CD8-positive, alpha-beta memory T cell (primary cell): ENCODE data around the gene RNASE11. TPM values are rescaled to one million over a fixed set of nuclear protein-coding genes. Genes with fewer than 3 reads are reported as not detected.

Experiments used
- CTCF ChIA-PET: fragments of 350-600 bp; sonication (Branson Sonifier 250); formaldehyde crosslinking; loops from one replicate; lab custom pipeline; 2021; ENCODE audit warnings: antibody characterized with exemption; lab: Charles Lee
- POLR2A ChIA-PET: fragments of 350-600 bp; sonication (Branson Sonifier 250); formaldehyde crosslinking; loops from one replicate; lab custom pipeline; 2021; ENCODE audit warnings: antibody characterized with exemption; lab: Charles Lee
- DNase-seq, 5 donors: peaks; one replicate each; pipeline versions ENCODE4 v3.0.0 to v3.0.0-alpha.2; 2020 to 2022; ENCODE audit warnings: mixed read lengths in 1 of 5
- H3K27ac ChIP-seq: one replicate; pipeline ENCODE4 v1.7.0; 2013; ENCODE audit warnings: low read depth, mild to moderate bottlenecking, low read length, moderate library complexity
- H3K27me3 ChIP-seq: 2 replicates; pipeline ENCODE4 v1.7.0; 2013; ENCODE audit warnings: low read length, mild to moderate bottlenecking; ENCODE audit not compliant: insufficient read depth, poor library complexity, severe bottlenecking
- H3K36me3 ChIP-seq: 2 replicates; pipeline ENCODE4 v1.7.0; 2013; ENCODE audit warnings: mild to moderate bottlenecking, low read length, moderate library complexity; ENCODE audit not compliant: insufficient read depth
- H3K4me1 ChIP-seq: 2 replicates; pipeline ENCODE4 v1.7.0; 2013; ENCODE audit warnings: mild to moderate bottlenecking, low read length, moderate library complexity; ENCODE audit not compliant: insufficient read depth
- H3K4me3 ChIP-seq: 2 replicates; pipeline ENCODE4 v1.7.0; 2013; ENCODE audit warnings: mild to moderate bottlenecking, low read length
- H3K9me3 ChIP-seq: 2 replicates; pipeline ENCODE4 v1.7.0; 2013; ENCODE audit warnings: mild to moderate bottlenecking, low read length
- H3K27ac Mint-ChIP-seq, 8 donors: one replicate each; pipeline ENCODE4 v1.8.0; 2020 to 2021; ENCODE audit warnings: mixed read lengths in 8 of 8, mild to moderate bottlenecking in 6 of 8, inconsistent platforms in 3 of 8, moderate library complexity in 3 of 8
- H3K27me3 Mint-ChIP-seq, 2 donors: one replicate each; pipeline ENCODE4 v1.8.0; 2020 to 2021; ENCODE audit warnings: mixed read lengths in 2 of 2, mild to moderate bottlenecking in 1 of 2, moderate library complexity in 1 of 2
- H3K36me3 Mint-ChIP-seq, 3 donors: one replicate each; pipeline ENCODE4 v1.8.0; 2020 to 2021; ENCODE audit warnings: mixed read lengths in 3 of 3, inconsistent platforms in 1 of 3, mild to moderate bottlenecking in 1 of 3
- H3K4me1 Mint-ChIP-seq, 3 donors: one replicate each; pipeline ENCODE4 v1.8.0; 2020 to 2021; ENCODE audit warnings: mixed read lengths in 3 of 3, inconsistent platforms in 1 of 3, mild to moderate bottlenecking in 1 of 3
- H3K4me3 Mint-ChIP-seq, 7 donors: one replicate each; pipeline ENCODE4 v1.8.0; 2020 to 2021; ENCODE audit warnings: mixed read lengths in 7 of 7, mild to moderate bottlenecking in 6 of 7, moderate library complexity in 4 of 7, inconsistent platforms in 2 of 7
- H3K9me3 Mint-ChIP-seq, 5 donors: one replicate each; pipeline ENCODE4 v1.8.0; 2020 to 2022; ENCODE audit warnings: mixed read lengths in 5 of 5, mild to moderate bottlenecking in 3 of 5, moderate library complexity in 2 of 5, inconsistent platforms in 1 of 5
- polyA plus RNA-seq: library from polyadenylated mRNA; unstranded; fragments of 300-500 nt; fragmentation: Illumina TruSeq; gene quantifications from one replicate; pipeline ENCODE4 v1.2.3, GENCODE V29; 2021
- total RNA-seq, 2 experiments: library from RNA; stranded (reverse); gene quantifications; one replicate each; pipeline ENCODE4 v1.2.3, GENCODE V29; 2021

Gene RNASE11
- total and polyA plus RNA-seq, 3 experiments from 2014 or later: not detected

DNA sequence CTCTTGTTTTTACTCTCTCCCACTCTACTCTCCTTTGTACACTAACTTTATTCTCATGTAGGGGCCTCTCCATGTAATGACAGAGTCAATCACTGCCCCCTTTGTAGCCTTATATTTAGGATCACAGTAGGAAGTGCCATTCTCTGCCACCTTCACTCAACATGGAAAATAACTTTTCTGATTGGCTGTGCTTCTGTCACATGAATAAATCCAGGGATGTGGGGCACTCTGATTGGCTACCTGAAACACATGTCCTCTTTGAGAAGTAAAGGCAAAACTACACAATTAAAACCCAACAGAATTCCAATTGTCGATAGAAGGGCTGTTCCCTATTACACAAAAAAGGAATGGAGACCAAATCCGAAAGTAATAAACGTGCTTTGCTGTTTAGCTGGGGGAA lies 26.8 kb downstream of the RNASE11 start, which contains the start of gene RNASE9:
TSS of gene RNASE9 (minus strand) at position 87 of the 400 bp plus-strand sequence.
- no peak within 1 kb of the TSS for H3K4me3 ChIP-seq
- H3K36me3 ChIP-seq: no peaks in the 10 kb centered on the region
- POLR2A ChIA-PET: no interaction called here
- CTCF ChIA-PET: no interaction called here
- no peaks in the 10 kb centered on the region for H3K9me3 ChIP-seq
- DNase-seq: no peak
- H3K4me1 ChIP-seq: no peaks in the 10 kb centered on the region
- H3K9me3 Mint-ChIP-seq: peaks cover 0 to 2% (median 0%) of the 10 kb centered on the region in 5 donors
- H3K27me3 Mint-ChIP-seq: peaks cover 2 to 12% of the 10 kb centered on the region in 2 donors
- H3K4me3 Mint-ChIP-seq: no peak within 1 kb of the TSS
- H3K27me3 ChIP-seq: no peaks in the 10 kb centered on the region
- H3K36me3 Mint-ChIP-seq: no peaks in the 10 kb centered on the region
- H3K27ac ChIP-seq: no peak within 1 kb of the TSS
- H3K27ac Mint-ChIP-seq: no peak within 1 kb of the TSS
- no peaks in the 10 kb centered on the region for H3K4me1 Mint-ChIP-seq

DNA sequence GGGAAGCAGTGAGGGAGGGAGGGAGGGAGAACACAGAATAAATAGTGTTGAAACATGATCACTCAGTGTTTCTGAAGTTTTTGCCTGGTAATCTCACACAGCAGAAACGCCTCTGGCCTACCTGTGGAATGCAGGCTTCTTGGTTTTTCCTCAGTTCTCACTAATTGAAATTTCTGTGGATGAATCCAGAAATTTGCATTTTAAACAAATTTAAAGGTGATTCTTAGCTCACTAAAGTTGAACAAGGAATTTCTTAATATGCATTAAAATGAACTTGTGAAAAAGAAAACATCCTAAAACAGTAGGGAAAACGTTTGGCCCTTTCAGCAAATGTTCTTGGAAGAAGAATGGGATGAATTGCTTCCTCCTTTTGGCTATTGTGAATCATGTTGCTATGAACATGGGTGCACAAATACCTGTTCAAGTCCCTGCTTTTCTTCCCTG lies 28.3 kb downstream of the RNASE11 start:
- H3K27ac Mint-ChIP-seq: no peak overlapping the region
- POLR2A ChIA-PET: no interaction called here
- CTCF ChIA-PET: no interaction called here

DNA sequence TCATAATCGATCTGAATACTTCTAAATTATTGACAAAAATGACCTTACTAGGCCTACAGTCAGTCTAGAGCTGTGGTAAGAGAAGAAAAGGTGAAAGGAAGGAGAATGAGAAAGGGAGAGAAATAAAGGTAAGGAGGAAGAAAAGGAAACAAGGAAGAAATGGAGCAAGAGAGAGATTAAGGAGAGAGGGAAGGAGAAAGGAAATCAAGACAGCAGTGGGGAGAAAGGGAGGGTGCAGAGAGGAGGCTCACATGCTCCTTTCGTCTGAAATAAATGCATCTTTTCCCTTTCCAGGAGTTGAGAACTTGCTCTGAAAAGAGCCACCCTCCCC lies 30.6 kb downstream of the RNASE11 start:
- Histone ChIP-seq H3K27me3 (no peaks in the 10 kb centered on the region), H3K27ac (no peak overlapping the region), H3K9me3 (no peaks in the 10 kb centered on the region), H3K4me3 (no peak overlapping the region), H3K4me1 (no peaks in the 10 kb centered on the region), H3K36me3 (no peaks in the 10 kb centered on the region)
- POLR2A ChIA-PET: no interaction called here
- Mint-ChIP-seq H3K4me1 (no peaks in the 10 kb centered on the region), H3K36me3 (no peaks in the 10 kb centered on the region), H3K9me3 (peaks cover 0 to 2% (median 0%) of the 10 kb centered on the region in 5 donors), H3K27ac (peak overlapping the region in 1 of 8 donors; percentile 54), H3K4me3 (no peak overlapping the region), H3K27me3 (peaks cover 2 to 28% of the 10 kb centered on the region in 2 donors)
- no peak for DNase-seq
- CTCF ChIA-PET: no interaction called here

More for the DNA sequence above, 28.3 kb downstream of the RNASE11 start:
- no peak for DNase-seq
- H3K9me3 ChIP-seq: no peaks in the 10 kb centered on the region
- Mint-ChIP-seq H3K36me3 (no peaks in the 10 kb centered on the region), H3K4me3 (no peak overlapping the region), H3K4me1 (no peaks in the 10 kb centered on the region), H3K27me3 (peaks cover 2 to 16% of the 10 kb centered on the region in 2 donors), H3K9me3 (peaks cover 0 to 2% (median 0%) of the 10 kb centered on the region in 5 donors)
- no peaks in the 10 kb centered on the region for H3K36me3 ChIP-seq
- H3K4me1 ChIP-seq: no peaks in the 10 kb centered on the region
- no peak overlapping the region for H3K27ac ChIP-seq
- H3K27me3 ChIP-seq: no peaks in the 10 kb centered on the region
- no peak overlapping the region for H3K4me3 ChIP-seq

DNA sequence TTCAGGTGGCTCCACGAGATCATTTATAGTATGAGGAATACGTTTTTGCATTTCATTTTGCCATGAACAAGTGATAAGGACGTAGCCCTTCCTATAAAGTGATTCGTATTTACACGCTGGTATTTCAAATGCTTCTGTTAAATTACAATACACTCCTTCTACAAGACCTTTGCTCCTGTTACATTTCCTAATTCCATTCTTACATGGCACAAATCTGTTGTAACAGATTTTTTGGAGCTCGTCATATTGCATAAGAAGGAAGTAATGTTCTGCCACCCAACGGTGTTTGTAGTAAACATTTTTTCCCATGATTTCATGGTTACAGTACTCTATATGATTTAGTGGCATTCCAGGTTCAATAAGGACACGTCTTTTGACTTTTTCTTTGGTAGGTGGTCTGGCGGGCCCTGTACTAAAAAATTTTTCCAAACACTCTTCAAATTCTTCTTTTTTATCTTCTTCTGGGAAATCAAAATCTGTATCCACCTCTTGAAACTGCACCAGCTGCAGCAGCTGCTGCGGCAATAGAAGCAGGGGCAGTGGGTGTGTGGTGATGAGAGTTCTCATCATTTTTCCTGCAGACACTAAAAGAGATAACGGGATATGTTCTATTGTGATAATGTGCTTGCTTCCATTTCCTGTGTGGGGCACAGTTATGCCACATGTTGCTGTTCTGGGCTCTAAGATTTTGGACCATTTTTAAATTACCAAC lies 31.1 kb downstream of the RNASE11 start:
- Histone ChIP-seq H3K36me3 (no peaks in the 10 kb centered on the region), H3K9me3 (no peaks in the 10 kb centered on the region), H3K4me1 (no peaks in the 10 kb centered on the region), H3K27me3 (no peaks in the 10 kb centered on the region), H3K4me3 (no peak overlapping the region), H3K27ac (no peak overlapping the region)
- CTCF ChIA-PET: no interaction called here
- POLR2A ChIA-PET: no interaction called here
- no peaks in the 10 kb centered on the region for H3K36me3 Mint-ChIP-seq
- peaks cover 2 to 29% of the 10 kb centered on the region in 2 donors for H3K27me3 Mint-ChIP-seq
- peak overlapping the region in 1 of 8 donors; percentile 36 for H3K27ac Mint-ChIP-seq
- H3K4me3 Mint-ChIP-seq: no peak overlapping the region
- no peaks in the 10 kb centered on the region for H3K4me1 Mint-ChIP-seq
- DNase-seq: no peak
- peaks cover 0 to 2% (median 0%) of the 10 kb centered on the region in 5 donors for H3K9me3 Mint-ChIP-seq

DNA sequence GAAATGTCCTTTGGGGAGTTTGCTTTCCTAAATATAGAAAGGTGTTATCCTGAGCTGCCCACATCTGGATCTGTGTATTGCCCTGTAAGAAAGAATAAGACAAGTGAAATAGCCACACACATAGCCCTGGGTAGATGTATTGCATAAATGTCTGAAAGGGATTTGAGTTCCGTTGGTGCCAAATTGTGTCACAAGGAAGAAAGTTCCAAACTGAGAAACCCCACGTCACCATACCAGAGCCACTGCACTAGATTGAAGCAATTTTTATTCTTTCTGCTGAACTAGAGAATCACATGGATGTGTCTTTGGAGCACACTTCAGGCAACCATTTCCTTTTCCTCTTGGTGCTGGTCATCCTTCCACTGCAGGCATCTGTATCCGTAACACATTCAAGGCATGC lies 32.0 kb downstream of the RNASE11 start:
- no peak overlapping the region for H3K4me3 Mint-ChIP-seq
- H3K4me1 Mint-ChIP-seq: no peaks in the 10 kb centered on the region
- no peak overlapping the region for H3K4me3 ChIP-seq
- CTCF ChIA-PET: no interaction called here
- no peaks in the 10 kb centered on the region for H3K27me3 ChIP-seq
- H3K9me3 Mint-ChIP-seq: peaks cover 0 to 2% (median 0%) of the 10 kb centered on the region in 5 donors
- no peaks in the 10 kb centered on the region for H3K9me3 ChIP-seq
- POLR2A ChIA-PET: no interaction called here
- no peaks in the 10 kb centered on the region for H3K36me3 Mint-ChIP-seq
- no peak overlapping the region for H3K27ac Mint-ChIP-seq
- H3K27ac ChIP-seq: no peak overlapping the region
- no peaks in the 10 kb centered on the region for H3K36me3 ChIP-seq
- peaks cover 4 to 29% of the 10 kb centered on the region in 2 donors for H3K27me3 Mint-ChIP-seq
- no peak for DNase-seq
- no peaks in the 10 kb centered on the region for H3K4me1 ChIP-seq

DNA sequence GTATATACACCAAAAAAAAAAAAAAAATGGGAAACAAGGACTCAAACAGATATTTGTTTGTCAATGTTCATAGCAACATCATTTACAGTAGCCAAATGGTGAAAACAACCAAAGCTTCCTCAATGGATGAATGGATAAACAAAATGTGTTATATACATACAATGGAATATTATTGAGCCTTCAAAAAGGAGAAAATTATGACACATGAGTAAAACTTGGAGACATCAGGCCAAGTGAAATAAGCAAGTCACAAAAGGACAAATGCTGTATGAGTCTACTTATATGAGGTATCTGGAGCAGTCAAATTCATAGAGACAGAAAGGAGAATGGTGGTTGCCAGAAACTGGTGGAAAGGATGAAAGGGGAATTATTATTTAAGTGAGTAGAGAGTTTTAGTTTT lies 34.8 kb downstream of the RNASE11 start:
- Histone ChIP-seq H3K27ac (no peak overlapping the region), H3K36me3 (no peaks in the 10 kb centered on the region), H3K27me3 (no peaks in the 10 kb centered on the region), H3K9me3 (no peaks in the 10 kb centered on the region), H3K4me1 (no peaks in the 10 kb centered on the region), H3K4me3 (no peak overlapping the region)
- Mint-ChIP-seq H3K27me3 (peaks cover 2 to 36% of the 10 kb centered on the region in 2 donors), H3K27ac (no peak overlapping the region), H3K9me3 (no peaks in the 10 kb centered on the region), H3K4me1 (no peaks in the 10 kb centered on the region), H3K36me3 (no peaks in the 10 kb centered on the region), H3K4me3 (no peak overlapping the region)
- DNase-seq: no peak
- ChIA-PET CTCF (no interaction called here), POLR2A (no interaction called here)

DNA sequence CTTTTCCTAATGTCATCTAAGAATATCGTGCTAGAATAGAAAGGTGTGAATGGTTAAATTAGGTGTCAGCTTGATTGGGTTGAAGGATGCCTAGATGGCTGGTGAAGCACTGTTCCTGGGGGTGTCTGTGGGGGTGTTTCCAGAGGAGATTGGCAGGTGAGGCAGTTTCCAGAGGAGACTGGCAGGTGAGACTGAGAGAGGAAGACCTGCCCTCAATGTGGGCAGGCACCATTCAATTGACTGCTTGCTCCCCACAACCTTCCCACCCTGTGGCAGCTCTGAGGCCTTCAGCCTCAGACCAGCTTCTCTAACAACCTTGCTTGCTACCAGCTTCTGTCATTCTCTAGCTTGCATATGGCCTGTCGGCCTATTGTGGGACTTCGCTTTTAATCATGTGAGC lies 36.2 kb downstream of the RNASE11 start:
- no peak overlapping the region for H3K27ac Mint-ChIP-seq
- no peaks in the 10 kb centered on the region for H3K27me3 ChIP-seq
- CTCF ChIA-PET: no interaction called here
- no peaks in the 10 kb centered on the region for H3K4me1 ChIP-seq
- H3K36me3 Mint-ChIP-seq: no peaks in the 10 kb centered on the region
- H3K36me3 ChIP-seq: no peaks in the 10 kb centered on the region
- H3K4me1 Mint-ChIP-seq: no peaks in the 10 kb centered on the region
- POLR2A ChIA-PET: no interaction called here
- H3K9me3 Mint-ChIP-seq: no peaks in the 10 kb centered on the region
- peaks cover 2 to 32% of the 10 kb centered on the region in 2 donors for H3K27me3 Mint-ChIP-seq
- H3K4me3 Mint-ChIP-seq: no peak overlapping the region
- DNase-seq: no peak
- no peaks in the 10 kb centered on the region for H3K9me3 ChIP-seq
- H3K27ac ChIP-seq: no peak overlapping the region
- no peak overlapping the region for H3K4me3 ChIP-seq

DNA sequence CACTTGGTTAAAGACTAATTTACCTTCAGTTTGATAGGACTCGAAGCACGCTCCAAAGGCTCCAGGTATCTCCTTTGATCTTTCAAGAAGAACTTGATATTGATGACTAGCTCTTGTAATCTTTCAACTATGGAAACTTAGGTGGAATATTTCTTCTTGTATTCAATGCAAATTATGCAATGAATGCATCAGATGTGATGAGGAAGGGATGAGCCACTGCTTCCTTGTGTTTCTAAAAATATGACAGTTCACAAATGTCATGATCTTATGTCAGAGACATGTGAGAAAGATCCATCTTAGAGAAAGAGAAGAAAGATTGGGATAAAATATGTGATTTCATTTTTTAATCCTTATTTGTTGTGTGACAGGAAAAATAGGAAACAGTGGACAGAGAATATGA lies 36.9 kb downstream of the RNASE11 start:
- no peaks in the 10 kb centered on the region for H3K9me3 ChIP-seq
- no peak for DNase-seq
- H3K4me3 ChIP-seq: no peak overlapping the region
- ChIA-PET CTCF (no interaction called here), POLR2A (no interaction called here)
- H3K27ac ChIP-seq: no peak overlapping the region
- Mint-ChIP-seq H3K4me1 (no peaks in the 10 kb centered on the region), H3K4me3 (no peak overlapping the region), H3K36me3 (no peaks in the 10 kb centered on the region), H3K27me3 (peaks cover 5 to 29% of the 10 kb centered on the region in 2 donors), H3K27ac (no peak overlapping the region), H3K9me3 (no peaks in the 10 kb centered on the region)
- no peaks in the 10 kb centered on the region for H3K27me3 ChIP-seq
- no peaks in the 10 kb centered on the region for H3K36me3 ChIP-seq
- no peaks in the 10 kb centered on the region for H3K4me1 ChIP-seq
